CD14-positive monocyte (primary cell): ENCODE measurements around the gene THAP6. TPM values are rescaled to one million over a fixed set of nuclear protein-coding genes. Genes with fewer than 3 reads are reported as not detected.

Source experiments
- DNase-seq, 3 donors: peaks; one replicate each; pipeline ENCODE4 v3.0.0-alpha.2; 2011 to 2022
- H2AFZ ChIP-seq: 2 replicates; pipeline ENCODE4 v1.6.0; 2012; ENCODE audit warnings: mild to moderate bottlenecking, low read depth, low read length, inconsistent platforms; ENCODE audit not compliant: insufficient read depth, poor library complexity, severe bottlenecking
- H3K27ac ChIP-seq, 2 donors: 1 replicate in 1 of 2; 2 replicates in 1 of 2; pipeline ENCODE4 v1.5.1; 2012 to 2013; ENCODE audit warnings: low read length in 2 of 2, control low read depth in 1 of 2, inconsistent platforms in 1 of 2, low read depth in 1 of 2, mild to moderate bottlenecking in 1 of 2
- H3K27me3 ChIP-seq, 2 donors: one replicate each; pipeline versions ENCODE4 v1.6.0 to v1.6.1; 2011 to 2013; ENCODE audit warnings: low read length in 2 of 2; ENCODE audit not compliant: control insufficient read depth in 2 of 2, insufficient read depth in 2 of 2
- H3K36me3 ChIP-seq, 2 donors: replicated peaks in 1 of 2; 1 replicate in 1 of 2; 2 replicates in 1 of 2; pipeline versions ENCODE4 v1.5.1 to v1.6.1; 2012 to 2013; ENCODE audit warnings: low read length in 2 of 2, control low read depth in 1 of 2, inconsistent platforms in 1 of 2, mild to moderate bottlenecking in 1 of 2; ENCODE audit not compliant: insufficient read depth in 2 of 2, control insufficient read depth in 1 of 2
- H3K4me1 ChIP-seq, 2 donors: 1 replicate in 1 of 2; 2 replicates in 1 of 2; pipeline versions ENCODE4 v1.5.1 to v1.6.1; 2012 to 2013; ENCODE audit warnings: low read length in 2 of 2, control low read depth in 1 of 2, inconsistent platforms in 1 of 2, mild to moderate bottlenecking in 1 of 2, moderate library complexity in 1 of 2; ENCODE audit not compliant: insufficient read depth in 2 of 2, control insufficient read depth in 1 of 2
- H3K4me2 ChIP-seq: replicated peaks from 2 replicates; pipeline ENCODE3; 2012; ENCODE audit warnings: low read length, moderate library complexity, mild to moderate bottlenecking; ENCODE audit not compliant: poor library complexity, severe bottlenecking; ENCODE audit errors: extremely low read depth
- H3K4me3 ChIP-seq, 3 experiments: fragments of 200-600 bp in 1 of 3; sonication (generic) in 1 of 3; replicated peaks in 1 of 3; 1 replicate in 2 of 3; 2 replicates in 1 of 3; pipeline ENCODE4 v1.5.1; 2011 to 2013; ENCODE audit warnings: low read length in 3 of 3, mild to moderate bottlenecking in 3 of 3, control low read depth in 2 of 3, low read depth in 2 of 3, inconsistent platforms in 1 of 3, moderate library complexity in 1 of 3
- H3K79me2 ChIP-seq: 2 replicates; pipeline ENCODE4 v1.6.0; 2012; ENCODE audit warnings: mild to moderate bottlenecking, control low read depth, inconsistent platforms, low read length, moderate library complexity; ENCODE audit not compliant: insufficient read depth
- H3K9ac ChIP-seq: 2 replicates; pipeline ENCODE4 v1.6.0; 2017; ENCODE audit warnings: low read length, mild to moderate bottlenecking; ENCODE audit not compliant: insufficient read depth, poor library complexity, severe bottlenecking
- H3K9me3 ChIP-seq, 2 donors: replicated peaks in 1 of 2; 1 replicate in 1 of 2; 2 replicates in 1 of 2; pipeline versions ENCODE4 v1.5.1 to v1.6.1; 2012 to 2013; ENCODE audit warnings: low read length in 2 of 2, control low read depth in 1 of 2; ENCODE audit not compliant: control insufficient read depth in 1 of 2, insufficient read depth in 1 of 2
- H4K20me1 ChIP-seq: 2 replicates; pipeline ENCODE4 v1.6.0; 2012; ENCODE audit warnings: mild to moderate bottlenecking, low read length, control low read depth, moderate library complexity; ENCODE audit not compliant: insufficient read depth
- H3K27ac Mint-ChIP-seq, 7 donors: one replicate each; pipeline ENCODE4 v1.8.0; 2020; ENCODE audit warnings: mild to moderate bottlenecking in 7 of 7, mixed read lengths in 7 of 7, moderate library complexity in 6 of 7, inconsistent platforms in 2 of 7
- H3K27me3 Mint-ChIP-seq, 3 donors: one replicate each; pipeline ENCODE4 v1.8.0; 2021 to 2022; ENCODE audit warnings: low read depth in 3 of 3, mild to moderate bottlenecking in 3 of 3, mixed read lengths in 3 of 3, moderate library complexity in 3 of 3, inconsistent platforms in 1 of 3
- H3K36me3 Mint-ChIP-seq, 2 donors: one replicate each; pipeline ENCODE4 v1.8.0; 2020; ENCODE audit warnings: mixed read lengths in 2 of 2, inconsistent platforms in 1 of 2, mild to moderate bottlenecking in 1 of 2
- H3K4me1 Mint-ChIP-seq: one replicate; pipeline ENCODE4 v1.8.0; 2020; ENCODE audit warnings: mild to moderate bottlenecking, mixed read lengths
- H3K4me3 Mint-ChIP-seq, 2 donors: one replicate each; pipeline ENCODE4 v1.8.0; 2020; ENCODE audit warnings: mild to moderate bottlenecking in 2 of 2, mixed read lengths in 2 of 2, moderate library complexity in 1 of 2
- H3K9me3 Mint-ChIP-seq, 7 donors: one replicate each; pipeline ENCODE4 v1.8.0; 2020 to 2022; ENCODE audit warnings: mixed read lengths in 7 of 7, mild to moderate bottlenecking in 6 of 7, moderate library complexity in 6 of 7, inconsistent platforms in 2 of 7
- WGBS: methylation state at CpG from one replicate; pipeline ENCODE4 v1.1.5; 2013; ENCODE audit warnings: missing lambda C conversion rate; ENCODE audit not compliant: insufficient coverage; 5-methylcytosine and 5-hydroxymethylcytosine counted together
- intact Hi-C, 2 donors: fragments of 100-400 bp; cut with micrococcal nuclease; formaldehyde crosslinking; loops; one replicate each; pipeline versions ENCODE4 v1.15.0 to v1.15.1; 2023
- polyA plus RNA-seq, 3 donors: library from polyadenylated mRNA; depleted of rRNA in 1 of 3; unstranded in 2 of 3; stranded (reverse) in 1 of 3; fragments of 300-500 nt in 2 of 3; fragments of >200 nt in 1 of 3; fragmentation: Illumina TruSeq in 2 of 3; gene quantifications; 1 replicate in 2 of 3; 2 replicates in 1 of 3; pipeline ENCODE4 v1.2.3, GENCODE V29; 2012 to 2021
- TF ChIP-seq, protein P1 (sequence below): fragments of 200-600 bp; IDR thresholded peaks from one replicate; pipeline ENCODE4 v1.8.0; 2022; ENCODE audit warnings: antibody characterized with exemption, mild to moderate bottlenecking

The THAP6 gene
- polyA plus RNA-seq, 3 donors = 2.3 to 6.1 (median 5.6) TPM

DNA sequence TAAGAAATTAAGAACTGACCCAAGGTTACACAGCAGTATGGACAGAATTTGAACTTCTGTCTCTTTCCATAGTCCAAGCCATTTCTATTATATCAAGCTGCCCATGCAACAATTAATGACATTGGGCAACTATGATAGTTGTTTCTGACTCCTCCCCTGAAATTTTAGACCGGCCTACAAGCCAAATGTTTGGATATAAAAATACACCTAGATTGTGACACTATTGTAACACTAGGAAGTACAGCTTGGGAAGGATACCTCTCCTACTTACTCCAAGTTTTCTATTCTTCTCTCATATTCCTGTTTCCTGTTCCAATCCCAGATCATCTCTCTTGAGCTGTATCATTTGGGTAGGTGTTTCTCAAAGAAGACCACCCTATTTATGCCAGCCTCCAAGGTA is 43.5 kb upstream of the THAP6 start:
- H3K4me2 ChIP-seq = no peak overlapping the region
- H3K27me3 Mint-ChIP-seq = no peaks in the 10 kb centered on the region
- H3K27ac ChIP-seq = no peak overlapping the region
- TF ChIP-seq, protein P1, sequence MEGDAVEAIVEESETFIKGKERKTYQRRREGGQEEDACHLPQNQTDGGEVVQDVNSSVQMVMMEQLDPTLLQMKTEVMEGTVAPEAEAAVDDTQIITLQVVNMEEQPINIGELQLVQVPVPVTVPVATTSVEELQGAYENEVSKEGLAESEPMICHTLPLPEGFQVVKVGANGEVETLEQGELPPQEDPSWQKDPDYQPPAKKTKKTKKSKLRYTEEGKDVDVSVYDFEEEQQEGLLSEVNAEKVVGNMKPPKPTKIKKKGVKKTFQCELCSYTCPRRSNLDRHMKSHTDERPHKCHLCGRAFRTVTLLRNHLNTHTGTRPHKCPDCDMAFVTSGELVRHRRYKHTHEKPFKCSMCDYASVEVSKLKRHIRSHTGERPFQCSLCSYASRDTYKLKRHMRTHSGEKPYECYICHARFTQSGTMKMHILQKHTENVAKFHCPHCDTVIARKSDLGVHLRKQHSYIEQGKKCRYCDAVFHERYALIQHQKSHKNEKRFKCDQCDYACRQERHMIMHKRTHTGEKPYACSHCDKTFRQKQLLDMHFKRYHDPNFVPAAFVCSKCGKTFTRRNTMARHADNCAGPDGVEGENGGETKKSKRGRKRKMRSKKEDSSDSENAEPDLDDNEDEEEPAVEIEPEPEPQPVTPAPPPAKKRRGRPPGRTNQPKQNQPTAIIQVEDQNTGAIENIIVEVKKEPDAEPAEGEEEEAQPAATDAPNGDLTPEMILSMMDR = no peak
- H3K36me3 ChIP-seq = peaks cover 0 to 7% of the 10 kb centered on the region in 2 donors
- no peaks in the 10 kb centered on the region for H3K27me3 ChIP-seq
- DNase-seq = no peak
- H4K20me1 ChIP-seq = no peaks in the 10 kb centered on the region
- peaks cover 4 to 14% of the 10 kb centered on the region in 2 donors for H3K36me3 Mint-ChIP-seq
- no peaks in the 10 kb centered on the region for H3K4me1 Mint-ChIP-seq
- no peaks in the 10 kb centered on the region for H3K4me1 ChIP-seq
- no CpG with 5 or more reads among the region's 1 CpG for WGBS
- no peak overlapping the region for H3K4me3 ChIP-seq
- H3K9me3 Mint-ChIP-seq = peaks cover 0 to 2% (median 0%) of the 10 kb centered on the region in 7 donors
- H3K4me3 Mint-ChIP-seq = no peak overlapping the region
- H2AFZ ChIP-seq = no peak overlapping the region
- no peaks in the 10 kb centered on the region for H3K9me3 ChIP-seq
- intact Hi-C loops = no loop called here
- no peaks in the 10 kb centered on the region for H3K79me2 ChIP-seq
- no peak overlapping the region for H3K27ac Mint-ChIP-seq
- no peak overlapping the region for H3K9ac ChIP-seq

DNA sequence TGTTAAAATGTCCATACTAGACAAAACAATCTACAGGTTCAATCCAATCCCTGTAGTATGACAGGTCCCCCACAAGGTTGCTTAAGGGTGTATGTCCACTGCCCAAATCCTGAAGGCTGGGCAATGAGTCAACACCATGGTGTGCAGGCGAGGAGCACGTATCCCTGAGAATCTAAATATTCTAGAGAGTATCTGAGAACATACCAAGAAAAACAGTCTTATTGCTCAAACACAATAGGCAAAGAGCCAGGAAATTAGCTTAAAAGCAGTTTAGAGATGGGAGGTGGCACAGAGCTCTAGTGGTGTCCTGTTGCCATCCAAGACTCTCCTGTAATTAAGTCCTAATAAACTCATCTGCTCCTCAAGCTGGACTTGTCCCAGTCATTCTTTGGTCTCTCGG is 37.1 kb upstream of the THAP6 start:
- Mint-ChIP-seq H3K9me3 (peaks cover 0 to 2% (median 0%) of the 10 kb centered on the region in 7 donors), H3K27ac (peak overlapping the region in 1 of 7 donors; percentile 30), H3K36me3 (peaks cover 49 to 71% of the 10 kb centered on the region in 2 donors), H3K4me3 (no peak overlapping the region), H3K27me3 (no peaks in the 10 kb centered on the region), H3K4me1 (no peaks in the 10 kb centered on the region)
- no peak for DNase-seq
- H4K20me1 ChIP-seq = no peaks in the 10 kb centered on the region
- H3K4me3 ChIP-seq = no peak overlapping the region
- 100% methylated on average over 1 of the region's 3 CpGs for WGBS
- no peak overlapping the region for H2AFZ ChIP-seq
- H3K27ac ChIP-seq = no peak overlapping the region
- intact Hi-C loops = no loop called here
- H3K9me3 ChIP-seq = no peaks in the 10 kb centered on the region
- no peaks in the 10 kb centered on the region for H3K27me3 ChIP-seq
- H3K4me2 ChIP-seq = no peak overlapping the region
- H3K9ac ChIP-seq = no peak overlapping the region
- peaks cover 37 to 60% of the 10 kb centered on the region in 2 donors for H3K36me3 ChIP-seq
- H3K79me2 ChIP-seq = no peaks in the 10 kb centered on the region
- H3K4me1 ChIP-seq = no peaks in the 10 kb centered on the region
- TF ChIP-seq, protein P1 = no peak
